Activated CD8-positive, alpha-beta memory T cell treated with anti-CD3 and anti-CD28 coated beads for 24 hours (primary cell): ENCODE results near the gene PLD6.
"Not testable (repeated sequence)": the region's sequence is repeated elsewhere in the genome, so short reads cannot be mapped to it uniquely, and the experiment has no call there.

Source experiments
- DNase-seq: peaks from one replicate; pipeline ENCODE4 v3.0.0-alpha.2; 2020

Gene PLD6

DNA sequence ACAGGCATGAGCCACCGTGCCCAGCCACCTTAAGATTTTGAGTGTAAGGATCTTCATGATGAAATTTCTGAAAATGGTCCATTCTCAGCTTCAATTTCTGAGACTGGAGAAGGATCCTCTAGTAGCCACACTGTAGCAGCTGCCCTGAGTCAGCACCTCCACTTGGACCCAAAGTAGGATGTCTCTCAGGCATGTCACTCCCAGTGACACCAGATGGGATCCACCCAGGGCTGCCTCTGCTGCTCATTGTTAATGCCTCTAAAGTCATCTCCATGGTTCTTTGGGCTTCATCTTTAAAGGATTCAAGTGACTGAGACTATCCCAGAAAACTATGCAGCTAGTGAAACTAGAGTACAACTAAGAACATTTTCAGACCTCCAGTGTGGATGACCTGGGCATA is 7.9 kb downstream of the PLD6 start:
- no peak for DNase-seq

DNA sequence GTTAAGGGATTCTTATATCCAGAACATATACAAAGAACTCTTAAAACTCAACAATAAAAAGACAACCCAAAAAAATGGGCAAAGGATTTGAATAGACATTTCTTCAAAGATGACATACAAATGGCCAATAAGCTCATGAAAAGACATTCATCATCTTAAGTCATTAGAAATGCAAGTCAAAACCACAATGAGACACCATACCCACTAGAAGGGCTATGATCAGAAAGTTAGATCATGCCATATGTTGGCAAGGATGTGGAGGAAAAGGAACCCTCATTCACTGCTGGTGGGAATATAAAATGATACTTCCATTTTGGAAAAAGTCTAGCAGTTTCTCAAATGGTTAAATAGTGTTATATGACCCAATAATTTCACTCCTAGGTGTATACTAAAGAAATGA is 9.4 kb downstream of the PLD6 start:
- DNase-seq, result no peak

DNA sequence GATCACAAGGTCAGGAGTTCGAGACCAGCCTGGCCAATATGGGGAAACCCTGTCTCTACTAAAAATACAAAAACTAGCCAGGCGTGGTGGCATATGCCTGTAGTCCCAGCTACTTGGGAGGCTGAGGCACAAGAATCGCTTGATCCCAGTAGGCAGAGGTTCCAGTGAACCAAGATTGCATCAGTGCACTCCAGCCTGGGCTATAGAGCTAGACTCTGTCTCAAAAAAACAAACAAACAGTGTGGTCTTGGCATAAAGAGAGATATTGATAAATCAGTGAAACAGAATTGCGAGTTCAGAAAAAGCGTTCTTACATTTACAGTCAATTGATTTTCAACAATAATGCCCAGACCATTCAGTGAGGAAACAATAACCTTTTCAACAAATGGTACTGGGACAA is 10.7 kb downstream of the PLD6 start:
- DNase-seq, result not testable (repeated sequence)

DNA sequence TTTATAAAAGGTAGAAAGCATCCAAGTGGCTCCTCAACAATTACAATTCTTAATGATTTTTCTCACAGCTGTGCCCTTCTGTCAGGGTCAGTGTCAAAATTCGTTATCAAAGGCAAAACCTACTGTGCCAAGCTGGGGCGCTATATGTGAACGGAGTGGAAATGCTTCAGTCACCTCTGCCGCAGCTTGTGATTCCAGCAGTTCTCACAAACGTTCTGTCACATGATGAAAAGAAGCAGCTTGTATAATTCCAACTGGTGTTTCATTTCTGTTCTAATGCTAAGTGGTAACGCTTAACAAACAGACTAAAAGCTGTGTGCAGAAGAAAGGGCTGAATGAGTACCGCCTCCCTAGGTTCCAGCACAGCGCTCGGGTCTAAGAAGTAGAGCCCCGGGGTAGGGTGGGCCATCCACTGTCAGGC is 14.2 kb downstream of the PLD6 start:
- DNase-seq, result no peak

DNA sequence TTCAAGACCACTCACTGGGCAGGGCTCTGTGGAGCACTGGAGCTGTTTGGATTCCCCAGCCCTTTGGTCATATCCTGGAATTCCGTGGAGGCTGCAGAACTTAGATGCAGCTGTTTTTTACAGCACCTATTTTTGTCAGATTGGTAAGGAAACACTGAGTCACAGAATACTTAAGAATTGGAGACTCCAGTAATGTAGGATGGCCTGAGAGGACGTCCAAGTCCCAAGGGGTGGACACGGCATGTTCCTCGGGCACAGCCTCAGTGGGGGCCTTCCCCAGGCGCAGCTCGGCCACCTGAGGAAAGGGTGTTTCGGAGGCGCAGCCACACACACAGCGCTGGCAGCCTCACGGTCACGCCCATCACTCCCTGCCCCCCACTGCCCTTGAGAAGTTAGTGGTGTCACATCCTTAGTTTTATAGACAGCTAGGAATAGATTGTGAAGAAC is 14.8 kb downstream of the PLD6 start:
- no peak for DNase-seq

DNA sequence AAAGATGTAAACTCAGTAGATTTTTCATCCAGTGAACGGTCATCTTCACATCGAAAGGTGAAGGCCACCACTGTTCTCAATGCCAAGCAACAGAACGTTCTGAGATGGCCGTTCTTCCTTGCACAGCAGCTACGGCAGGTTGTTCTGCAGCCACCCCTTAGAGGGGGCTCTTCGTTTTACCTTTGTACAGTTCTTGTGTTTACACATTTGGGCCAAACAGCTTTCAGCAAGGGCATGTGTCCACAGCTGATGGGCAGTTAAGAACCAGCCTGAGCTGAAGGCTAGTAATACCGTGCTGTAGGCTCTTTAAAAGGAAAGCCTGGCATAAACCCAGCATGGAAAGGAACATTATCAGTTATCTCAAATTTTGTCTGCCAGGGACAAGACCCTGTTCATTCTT is 15.9 kb downstream of the PLD6 start:
- DNase-seq, result no peak

DNA sequence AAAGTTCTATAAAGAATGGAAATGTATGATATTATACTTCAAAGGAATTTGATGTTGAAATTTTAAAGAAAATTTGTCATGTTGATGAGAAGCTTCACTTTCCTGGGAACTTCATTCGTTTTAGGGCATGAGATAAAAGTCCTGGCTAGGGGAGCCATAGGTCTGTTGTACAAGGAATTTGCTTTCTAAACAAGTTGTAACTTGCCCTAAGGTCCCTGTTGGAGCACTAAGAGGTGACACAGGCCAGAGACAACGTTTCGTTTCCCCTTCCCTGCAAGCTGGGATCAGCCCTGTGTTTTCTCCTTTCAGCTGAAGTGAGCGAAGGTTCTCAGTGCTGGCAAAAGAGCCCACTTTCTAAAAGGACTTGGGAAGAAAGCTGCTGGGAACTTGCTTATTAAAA is 16.6 kb downstream of the PLD6 start:
- DNase-seq, result no peak

DNA sequence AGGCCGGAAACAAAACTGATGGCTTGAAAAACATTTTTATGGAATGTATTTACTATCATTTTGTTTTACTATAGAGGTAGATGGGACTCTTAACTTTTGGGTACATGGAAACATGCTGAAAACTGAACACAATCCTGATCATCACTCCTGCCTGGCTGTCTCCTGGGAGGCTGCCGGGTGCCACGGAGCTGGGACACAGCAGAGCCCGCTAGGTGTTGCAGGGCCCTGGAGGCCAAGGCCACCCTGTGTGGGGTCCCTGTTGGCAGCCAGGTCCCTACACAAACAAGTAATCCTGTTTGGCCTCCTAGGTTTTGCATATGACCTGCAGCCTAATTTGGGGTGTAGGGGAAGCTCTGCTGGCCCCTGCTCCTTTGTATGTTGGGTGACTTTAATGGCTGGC is 17.5 kb downstream of the PLD6 start:
- no peak for DNase-seq

DNA sequence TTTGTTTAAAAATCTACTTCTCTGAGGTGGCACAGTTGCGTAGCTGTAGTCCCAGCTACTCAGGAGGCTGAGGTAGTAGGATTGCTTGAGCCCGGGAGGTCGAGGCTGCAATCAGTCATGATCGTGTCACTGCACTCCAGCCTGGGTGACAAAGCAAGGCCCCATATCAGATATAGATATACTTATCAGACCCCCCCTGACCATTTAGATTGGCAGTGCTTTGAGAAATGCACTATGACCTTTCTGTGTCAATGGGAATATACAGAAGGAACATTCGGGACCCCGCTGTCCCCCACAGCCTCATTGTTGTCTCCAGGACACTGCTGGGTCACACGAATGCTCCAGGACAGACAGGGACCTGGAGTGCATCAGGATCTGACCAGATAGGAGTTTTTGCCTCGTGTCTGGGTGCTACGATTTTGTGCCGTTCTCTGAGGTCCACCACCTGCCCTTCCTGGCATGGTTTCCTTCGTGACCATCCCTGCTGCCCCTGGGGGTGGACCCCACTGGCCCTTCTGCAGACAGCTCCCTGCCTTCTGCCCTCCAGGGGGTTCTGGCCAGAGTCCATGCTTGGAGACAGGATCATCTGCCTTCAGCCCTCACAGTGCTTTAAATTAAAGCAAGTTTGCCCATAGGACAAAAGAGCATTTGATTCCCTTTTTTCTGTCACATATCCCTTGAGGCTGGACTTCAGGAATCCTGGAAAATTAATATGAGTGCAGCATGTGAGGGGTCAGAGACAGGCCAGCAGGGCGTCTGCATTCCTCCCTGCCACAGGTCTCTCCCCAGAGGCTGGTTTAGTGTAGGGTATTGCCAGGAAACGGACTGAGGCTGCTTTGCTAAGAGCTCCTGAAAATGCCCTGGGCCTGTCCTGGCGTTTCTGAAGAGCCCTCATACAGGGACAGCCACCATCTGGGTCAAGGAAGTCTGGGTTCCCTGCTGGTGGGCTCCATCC is 19.3 kb downstream of the PLD6 start:
- DNase-seq, result no peak

DNA sequence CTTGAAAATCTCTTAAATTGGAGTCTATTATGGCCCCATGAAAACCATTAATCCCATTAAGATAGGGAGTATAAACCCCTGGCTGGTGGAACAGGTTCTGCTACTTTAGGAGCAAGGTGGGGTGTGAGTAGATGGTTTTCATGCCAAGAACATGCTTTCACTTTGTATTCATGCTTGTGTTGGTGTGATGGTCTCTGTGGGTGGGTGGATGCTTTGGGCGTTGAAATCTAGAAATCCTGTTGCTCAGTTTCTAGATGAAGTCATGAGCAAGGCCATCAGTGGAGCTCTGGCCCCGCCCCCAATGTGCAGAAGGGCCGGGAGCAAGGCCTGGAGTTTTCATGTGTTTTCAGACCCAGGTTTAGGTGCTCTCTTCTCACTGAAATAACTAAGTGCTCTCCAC is 20.1 kb downstream of the PLD6 start:
- peak; percentile 80 for DNase-seq

DNA sequence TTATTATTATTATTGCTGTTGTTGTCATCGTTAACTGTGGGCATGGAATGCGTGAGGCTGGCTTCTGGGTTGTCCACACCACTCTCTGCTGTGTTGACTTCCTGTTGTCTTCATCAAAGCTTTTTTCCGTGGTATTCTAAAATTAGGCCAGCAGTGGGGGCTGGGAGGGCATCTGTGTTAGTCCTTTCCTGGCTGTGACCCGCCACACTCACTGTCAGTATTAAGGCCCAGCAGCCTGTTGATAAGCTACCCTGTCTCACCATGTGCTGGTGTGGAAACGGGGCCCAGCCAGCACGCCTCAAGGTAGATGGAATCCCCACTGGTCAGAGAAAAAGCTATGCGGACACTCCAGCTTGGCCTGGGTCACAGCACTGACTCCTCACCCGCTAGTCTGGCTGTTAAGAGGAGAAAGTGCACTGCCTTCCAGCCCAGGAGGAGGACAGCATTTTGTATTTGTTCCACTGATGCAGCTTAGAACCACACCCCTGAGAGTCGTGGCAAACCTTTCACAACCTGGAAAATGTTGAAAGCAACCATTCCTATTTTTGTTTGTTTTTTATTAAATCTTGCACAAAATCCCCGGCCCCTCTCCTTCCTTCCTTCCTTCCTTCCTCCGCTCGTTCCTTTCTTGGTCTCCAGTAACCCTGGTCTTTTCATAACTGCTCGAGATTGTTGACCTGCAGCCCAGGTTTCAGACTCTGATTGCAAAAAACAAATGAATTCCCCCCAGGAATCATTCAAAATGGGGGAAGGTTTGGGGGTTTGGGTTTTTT is 21.0 kb downstream of the PLD6 start:
- DNase-seq, result not testable (repeated sequence)

DNA sequence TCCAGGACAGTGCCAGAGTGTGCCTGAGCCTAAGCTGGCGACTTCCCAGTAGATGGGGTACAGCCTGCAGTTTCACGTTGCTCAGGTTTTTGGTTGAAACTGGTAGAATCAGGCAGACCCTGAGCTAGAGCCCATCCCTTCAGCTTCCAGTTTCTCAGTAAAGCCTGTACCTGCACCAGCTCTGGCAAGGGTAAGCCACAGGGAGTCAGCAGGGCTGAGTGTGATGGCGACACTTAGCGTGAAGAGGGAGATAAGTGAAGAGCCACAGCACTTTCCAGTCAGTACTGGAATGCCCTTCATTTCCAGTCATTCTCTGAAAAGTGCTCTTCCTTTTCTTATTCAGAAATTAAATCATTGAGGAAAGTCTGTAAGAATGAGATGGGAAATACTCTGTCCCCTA is 22.4 kb downstream of the PLD6 start:
- no peak for DNase-seq

DNA sequence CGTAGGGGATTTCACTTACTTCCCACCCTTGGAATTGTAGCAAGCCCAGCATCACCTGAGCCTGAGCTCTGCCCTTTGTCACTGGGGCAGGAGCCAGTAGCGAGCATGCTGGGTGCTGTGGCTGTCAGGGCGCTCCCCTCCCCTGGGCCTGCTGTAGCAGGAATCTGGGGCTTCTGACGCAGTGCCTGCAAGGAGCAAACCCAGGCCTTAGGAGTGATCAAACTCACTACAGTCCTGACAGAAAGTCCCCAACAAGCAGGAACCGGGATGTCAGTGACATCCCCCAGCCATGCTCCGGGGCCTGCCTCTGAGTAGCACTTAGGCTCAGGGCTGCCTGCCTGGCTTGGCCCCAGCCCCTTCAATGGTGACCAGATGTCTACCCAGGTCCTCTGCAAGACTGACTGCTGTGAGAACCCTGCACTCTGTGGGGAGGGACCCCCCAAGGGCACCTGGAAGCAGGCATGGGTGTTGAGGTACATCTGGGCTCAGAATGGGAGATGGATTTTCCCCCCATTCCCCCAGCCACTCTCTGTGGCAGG is 23.5 kb downstream of the PLD6 start:
- DNase-seq, result no peak

DNA sequence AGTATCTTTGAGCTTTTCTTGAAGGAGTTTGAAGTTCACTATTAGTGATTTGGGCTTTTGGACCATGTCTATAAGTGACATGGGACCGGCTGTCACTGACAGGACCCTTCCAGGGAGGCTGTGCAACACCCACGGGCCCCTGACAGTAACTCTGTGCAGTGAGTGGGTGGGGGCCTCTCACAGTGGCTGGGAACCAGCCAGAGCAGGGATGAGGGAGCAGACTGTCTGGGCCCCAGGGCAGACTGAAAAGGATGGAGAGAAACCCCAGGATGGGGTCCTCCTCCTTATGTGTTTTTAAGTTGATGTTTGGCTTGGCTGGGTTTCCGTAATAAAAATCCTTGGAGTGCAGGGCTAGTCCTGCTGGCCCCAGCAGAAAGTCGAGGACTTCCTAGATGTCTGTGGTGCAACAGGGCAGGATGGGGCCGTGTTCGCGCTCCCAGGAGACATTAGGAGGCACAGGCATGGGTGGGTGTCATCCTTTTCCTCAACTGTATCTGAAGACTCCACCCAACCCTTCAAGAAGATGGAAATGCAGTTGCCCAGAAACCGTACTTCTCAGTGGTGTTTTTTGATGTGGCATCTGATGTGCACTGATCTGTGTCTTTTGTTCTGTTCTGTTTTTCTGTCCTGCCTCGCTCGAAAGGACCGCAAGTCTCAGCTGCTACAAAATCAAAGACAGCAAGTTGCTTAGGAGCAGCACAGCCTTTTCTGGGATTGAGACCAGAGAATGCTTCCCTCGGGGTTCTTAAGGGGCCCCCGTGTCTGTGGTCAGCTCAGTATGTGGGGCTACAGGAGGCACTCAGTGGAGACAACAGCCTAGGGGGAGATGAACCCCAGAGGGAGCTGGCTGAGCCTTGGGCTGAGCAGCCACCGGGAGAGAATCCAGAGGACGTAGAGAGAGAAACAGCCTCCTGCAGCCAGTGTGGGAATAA is 24.2 kb downstream of the PLD6 start:
- DNase-seq, result no peak

DNA sequence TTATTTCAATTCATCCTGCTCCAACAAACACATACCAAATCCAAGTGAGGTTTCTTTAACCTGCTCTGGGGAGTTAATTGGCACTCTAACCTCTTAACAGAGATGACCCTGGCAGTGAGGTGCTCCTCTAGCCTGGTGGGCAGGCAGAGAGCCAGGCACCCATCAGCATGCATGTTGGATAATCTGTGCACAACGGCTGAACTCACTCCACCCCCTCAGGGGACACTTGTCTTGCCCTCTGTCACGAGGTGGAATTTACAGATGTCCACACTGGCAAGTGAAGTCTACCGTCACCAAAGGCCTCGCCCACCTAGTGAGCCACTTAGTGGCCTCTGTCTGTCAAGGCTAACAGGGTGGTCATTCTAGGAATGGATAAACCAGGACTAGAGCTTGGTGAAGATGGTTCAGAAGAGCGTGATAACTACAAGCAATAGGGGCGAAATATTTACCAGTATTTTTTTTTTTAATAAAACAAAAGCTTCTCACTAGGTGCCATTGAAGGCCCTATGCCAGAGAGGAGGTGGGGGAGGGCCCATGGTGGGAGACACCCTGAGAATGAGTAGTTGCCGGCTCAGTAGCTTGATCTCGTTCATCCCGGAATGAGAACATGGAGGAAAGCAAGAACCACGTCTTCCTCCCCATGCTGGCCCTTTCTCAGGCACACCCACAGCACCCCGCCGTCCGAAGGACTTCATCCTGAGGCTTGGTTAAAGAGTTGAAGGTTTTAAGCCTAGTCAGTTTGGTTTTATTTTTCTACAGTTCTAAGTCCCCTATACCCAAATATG is 25.2 kb downstream of the PLD6 start:
- DNase-seq, result no peak

DNA sequence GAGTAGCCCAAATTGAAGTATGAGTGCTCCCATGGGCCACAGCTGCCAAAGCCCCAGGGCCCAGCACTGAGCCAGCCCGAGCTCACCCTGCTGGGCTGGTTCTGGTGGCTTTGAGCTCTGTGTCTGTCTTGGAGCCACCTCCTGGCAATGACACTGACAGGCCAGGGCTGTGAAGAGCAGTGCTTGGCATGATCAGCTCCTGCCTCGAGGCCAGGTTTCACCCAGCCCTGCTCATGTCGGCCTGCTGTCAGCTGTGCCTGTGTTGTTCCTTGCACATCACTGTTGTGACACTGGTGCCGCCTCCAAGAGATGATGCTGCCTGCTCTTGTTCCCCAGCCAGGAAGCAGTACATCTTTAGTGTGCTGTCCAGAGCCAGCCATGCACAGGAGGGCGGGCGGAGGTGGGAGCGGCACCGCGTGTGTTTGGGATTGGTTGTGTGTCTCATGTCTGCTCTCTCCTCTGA is 26.0 kb downstream of the PLD6 start:
- DNase-seq, result no peak

DNA sequence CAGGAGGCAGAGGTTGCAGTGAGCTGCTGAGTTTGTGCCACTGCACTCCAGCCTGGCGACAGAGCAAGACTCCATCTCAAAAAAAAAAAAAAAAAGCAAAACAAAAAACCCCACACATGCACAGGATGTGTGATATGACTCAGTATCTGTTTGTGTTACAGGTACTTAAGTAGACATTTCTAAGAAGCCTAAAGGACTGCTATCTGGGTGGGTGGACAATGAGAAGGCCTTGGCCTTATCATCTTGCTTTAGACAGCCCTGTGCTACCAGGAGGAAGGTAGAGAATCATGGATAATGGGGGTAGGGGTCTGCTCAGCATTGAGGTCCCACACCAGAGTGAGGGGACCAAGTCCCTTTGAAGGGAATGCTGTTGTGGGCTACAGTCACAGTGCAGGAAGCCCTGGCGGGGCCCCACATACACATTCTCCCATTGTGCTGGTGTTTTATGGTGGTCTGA is 26.7 kb downstream of the PLD6 start:
- DNase-seq, result peak; percentile 76

DNA sequence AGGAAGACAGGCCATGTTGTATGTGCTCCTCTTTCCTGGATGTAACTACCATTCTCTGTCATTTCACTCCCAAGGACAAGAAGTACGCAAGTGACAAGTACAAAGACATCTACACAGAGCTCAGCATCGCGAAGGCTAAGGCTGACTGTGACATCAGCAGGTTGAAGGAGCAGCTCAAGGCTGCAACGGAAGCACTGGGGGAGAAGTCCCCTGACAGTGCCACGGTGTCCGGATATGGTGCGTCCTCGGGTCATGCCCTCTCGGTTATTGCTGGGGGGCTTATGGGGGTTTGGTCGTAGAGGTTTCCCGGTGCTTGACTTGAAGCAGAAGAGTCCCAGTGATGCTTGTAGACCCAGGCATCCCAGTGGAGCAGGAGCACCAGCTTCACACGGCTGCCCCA is 29.0 kb downstream of the PLD6 start:
- no peak for DNase-seq

DNA sequence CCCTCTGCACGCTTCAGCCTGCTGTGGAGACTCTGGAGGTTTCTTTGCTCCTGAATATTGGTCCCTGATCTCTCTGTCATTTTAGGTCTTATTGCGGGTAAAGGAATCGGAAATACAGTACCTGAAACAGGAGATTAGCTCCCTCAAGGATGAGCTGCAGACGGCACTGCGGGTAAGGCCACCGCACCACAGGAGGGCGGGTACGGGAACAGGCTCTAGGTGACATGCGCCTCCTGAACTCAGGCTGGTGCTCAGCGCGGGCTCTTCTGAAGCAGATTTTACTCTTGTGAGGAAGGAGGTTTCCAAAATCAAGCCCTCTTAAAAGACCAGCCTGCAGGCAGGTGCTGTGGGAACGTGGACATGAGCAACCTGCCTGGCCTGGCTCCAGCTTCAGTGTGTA is 29.8 kb downstream of the PLD6 start:
- DNase-seq, result no peak

DNA sequence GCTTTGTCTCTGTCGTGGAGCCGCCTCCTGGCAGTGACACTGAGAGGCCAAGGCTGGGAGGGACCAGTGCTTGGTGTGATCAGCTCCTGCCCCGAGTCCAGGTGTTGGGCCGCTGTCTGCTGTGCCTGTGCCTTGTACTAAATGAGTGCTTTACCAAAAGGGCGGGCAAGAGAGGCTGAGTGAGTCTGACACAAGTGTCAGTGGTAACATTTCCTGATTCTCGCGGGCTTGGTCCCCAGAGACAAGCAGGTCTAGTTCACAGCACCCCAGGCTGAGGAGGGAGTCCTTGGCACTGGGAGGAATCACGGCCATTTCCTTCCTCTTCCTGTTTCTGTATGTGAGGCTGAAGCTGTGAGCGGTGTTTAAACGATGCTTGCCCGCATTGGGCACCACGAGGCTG is 30.2 kb downstream of the PLD6 start:
- no peak for DNase-seq

DNA sequence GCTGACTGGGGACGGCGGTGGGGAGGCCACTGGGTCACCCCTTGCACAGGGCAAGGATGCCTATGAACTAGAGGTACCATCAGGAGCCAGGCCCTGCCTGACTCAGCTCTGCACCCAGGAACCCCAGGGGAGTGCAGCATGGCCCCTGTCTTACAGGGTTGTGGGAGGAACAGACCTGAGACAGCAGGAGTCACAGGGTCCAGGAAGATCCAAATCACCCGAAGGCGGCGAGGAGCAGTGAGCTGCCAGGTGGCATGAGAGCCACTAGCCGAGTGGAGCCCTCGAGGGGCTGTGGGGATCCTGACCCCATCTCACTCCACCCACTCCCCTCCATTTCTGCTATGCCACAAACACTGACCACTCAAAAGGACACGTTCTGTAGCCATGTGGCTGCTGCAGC is 30.8 kb downstream of the PLD6 start:
- no peak for DNase-seq

DNA sequence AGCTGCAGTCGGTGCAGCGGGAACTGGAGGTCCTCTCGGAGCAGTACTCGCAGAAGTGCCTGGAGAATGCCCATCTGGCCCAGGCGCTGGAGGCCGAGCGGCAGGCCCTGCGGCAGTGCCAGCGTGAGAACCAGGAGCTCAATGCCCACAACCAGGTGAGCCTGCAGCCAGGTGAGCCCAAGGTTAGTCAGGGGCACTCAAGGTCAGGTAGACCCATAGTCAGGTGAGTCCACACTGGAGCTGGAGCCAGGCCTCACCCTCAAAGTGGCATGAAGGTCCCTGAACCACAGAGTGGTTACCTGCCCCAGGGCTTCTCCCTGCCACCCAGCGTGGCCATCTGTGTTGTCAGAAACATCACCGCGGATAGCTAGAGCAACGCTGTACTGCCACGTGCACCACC is 32.2 kb downstream of the PLD6 start:
- DNase-seq, result no peak
